Fibroblast of mammary gland (primary cell): ENCODE data around the gene RMDN2.

Source experiments
- DNase-seq: peaks from one replicate; pipeline ENCODE4 v3.0.0-alpha.2; 2010; ENCODE audit warnings: low read depth
- H3K4me3 ChIP-seq: 2 replicates; pipeline ENCODE4 v1.5.1; 2011; ENCODE audit warnings: low read depth, mild to moderate bottlenecking, low read length, moderate library complexity; ENCODE audit not compliant: control insufficient read depth
- CTCF ChIP-seq: conservative IDR thresholded peaks from 2 replicates; pipeline ENCODE4 v1.5.1; 2011; ENCODE audit warnings: low read depth, low read length, inconsistent platforms; ENCODE audit not compliant: control insufficient read depth, insufficient read depth

RMDN2 gene

GRCh38 chr2:37966326-37966725 is 41.2 kb downstream of the RMDN2 start:
- TF ChIP-seq CTCF, result no peak
- DNase-seq, result no peak
- no peak overlapping the region for H3K4me3 ChIP-seq

DNA sequence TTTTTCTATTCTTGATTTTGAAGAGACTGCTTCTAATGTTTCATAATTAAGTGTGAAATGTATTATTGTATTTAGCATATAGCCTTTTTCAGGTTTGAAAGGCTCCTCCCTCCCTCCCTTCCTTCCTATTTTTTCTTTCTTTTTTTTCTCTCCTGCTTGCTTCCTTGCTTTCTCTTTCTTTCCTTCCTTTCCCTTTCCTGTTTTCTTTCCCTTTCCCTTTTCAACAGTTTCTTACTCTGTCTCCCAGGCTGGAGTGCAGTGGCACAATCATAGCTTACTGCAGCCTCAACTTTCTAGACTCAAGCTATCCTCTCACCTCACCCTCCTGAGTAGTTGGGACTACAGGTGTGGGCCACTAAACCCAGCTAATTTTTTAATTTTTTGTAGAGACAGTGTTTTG is 44.6 kb downstream of the RMDN2 start:
- TF ChIP-seq CTCF, result no peak
- H3K4me3 ChIP-seq, result no peak overlapping the region
- DNase-seq, result no peak

GRCh38 chr2:37971971-37972370 is 46.9 kb downstream of the RMDN2 start:
- no peak for DNase-seq
- no peak for TF ChIP-seq CTCF

GRCh38 chr2:37973615-37974353 is 48.7 kb downstream of the RMDN2 start:
- TF ChIP-seq CTCF, result no peak
- DNase-seq, result no peak
- no peak overlapping the region for H3K4me3 ChIP-seq

More at GRCh38 chr2:37971971-37972370, 46.9 kb downstream of the RMDN2 start:
- no peak overlapping the region for H3K4me3 ChIP-seq

- H3K4me3 ChIP-seq, result no peak overlapping the region
- no peak for DNase-seq
- no peak for TF ChIP-seq CTCF
These were observed 50.7 kb downstream of the RMDN2 start for GRCh38 chr2:37975808-37976207.

DNA sequence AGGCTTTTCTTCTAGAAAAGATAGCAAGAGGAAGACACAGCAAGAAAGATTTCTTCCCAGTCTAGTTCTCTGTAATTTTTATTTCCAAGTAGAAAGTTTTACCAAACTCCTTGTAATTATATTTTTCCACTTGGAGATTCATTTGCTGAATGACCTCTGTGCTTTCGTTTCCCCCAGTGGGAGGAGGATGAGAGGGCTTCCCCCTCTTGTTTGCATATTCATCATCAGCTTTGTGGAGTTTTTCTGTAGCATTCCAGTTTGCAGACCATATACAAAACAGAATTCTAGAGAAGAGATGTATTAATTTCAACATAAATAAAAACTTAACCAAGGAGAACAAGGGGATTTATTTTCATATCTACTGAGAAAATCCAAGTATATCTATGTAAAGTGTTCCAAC is 51.3 kb downstream of the RMDN2 start:
- DNase-seq, result no peak
- no peak overlapping the region for H3K4me3 ChIP-seq
- TF ChIP-seq CTCF, result no peak
